ENCODE results near the gene SNX6.

Gene SNX6

DNA sequence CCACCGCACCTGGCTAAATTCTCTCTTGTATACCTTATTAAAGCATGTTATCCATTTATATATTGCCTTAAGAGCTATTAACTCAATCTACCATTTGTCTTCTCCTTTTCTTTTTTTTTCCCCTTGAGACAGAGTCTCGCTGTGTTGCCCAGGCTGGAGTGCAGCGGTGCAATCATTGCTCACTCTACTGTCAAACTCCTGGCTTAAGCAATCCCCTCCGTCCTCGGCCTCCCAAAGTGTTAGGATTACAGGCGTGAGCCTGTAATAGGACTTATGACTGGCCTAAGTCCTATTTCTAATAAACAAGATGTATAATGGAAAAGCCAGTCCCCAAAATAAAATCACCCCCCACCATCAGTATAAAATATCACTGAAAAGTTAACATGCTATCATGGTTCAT, 14.4 kb downstream of the SNX6 start:
- TF ChIP-seq, protein P1, sequence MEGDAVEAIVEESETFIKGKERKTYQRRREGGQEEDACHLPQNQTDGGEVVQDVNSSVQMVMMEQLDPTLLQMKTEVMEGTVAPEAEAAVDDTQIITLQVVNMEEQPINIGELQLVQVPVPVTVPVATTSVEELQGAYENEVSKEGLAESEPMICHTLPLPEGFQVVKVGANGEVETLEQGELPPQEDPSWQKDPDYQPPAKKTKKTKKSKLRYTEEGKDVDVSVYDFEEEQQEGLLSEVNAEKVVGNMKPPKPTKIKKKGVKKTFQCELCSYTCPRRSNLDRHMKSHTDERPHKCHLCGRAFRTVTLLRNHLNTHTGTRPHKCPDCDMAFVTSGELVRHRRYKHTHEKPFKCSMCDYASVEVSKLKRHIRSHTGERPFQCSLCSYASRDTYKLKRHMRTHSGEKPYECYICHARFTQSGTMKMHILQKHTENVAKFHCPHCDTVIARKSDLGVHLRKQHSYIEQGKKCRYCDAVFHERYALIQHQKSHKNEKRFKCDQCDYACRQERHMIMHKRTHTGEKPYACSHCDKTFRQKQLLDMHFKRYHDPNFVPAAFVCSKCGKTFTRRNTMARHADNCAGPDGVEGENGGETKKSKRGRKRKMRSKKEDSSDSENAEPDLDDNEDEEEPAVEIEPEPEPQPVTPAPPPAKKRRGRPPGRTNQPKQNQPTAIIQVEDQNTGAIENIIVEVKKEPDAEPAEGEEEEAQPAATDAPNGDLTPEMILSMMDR (conservative IDR thresholded peaks at IDR 0.05), result no peak
- TF ChIP-seq ZFX (IDR thresholded peaks at IDR 0.05), result no peak
- no peak overlapping the region for H3K27ac ChIP-seq

DNA sequence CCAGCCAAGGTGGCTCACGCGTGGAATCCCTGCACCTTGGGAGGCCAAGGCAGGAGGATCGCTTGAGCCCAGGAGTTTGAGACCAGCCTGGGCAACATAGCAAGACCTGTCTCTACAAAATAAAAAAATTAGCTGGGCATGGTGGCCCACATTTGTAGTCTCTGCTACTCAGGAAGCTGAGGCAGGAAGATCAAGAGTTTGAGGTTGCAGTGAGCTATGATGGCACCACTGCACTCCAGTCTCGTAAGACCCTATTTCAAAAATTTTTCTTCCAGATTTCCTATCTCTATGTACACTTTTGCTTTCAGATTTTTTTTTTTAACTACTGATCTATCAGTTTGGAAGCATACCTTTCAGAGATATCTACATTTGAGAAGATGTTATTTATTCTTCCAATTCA, 15.3 kb downstream of the SNX6 start:
- TF ChIP-seq ZFX (IDR thresholded peaks at IDR 0.05), result no peak
- TF ChIP-seq, protein P1 (conservative IDR thresholded peaks at IDR 0.05), result no peak

DNA sequence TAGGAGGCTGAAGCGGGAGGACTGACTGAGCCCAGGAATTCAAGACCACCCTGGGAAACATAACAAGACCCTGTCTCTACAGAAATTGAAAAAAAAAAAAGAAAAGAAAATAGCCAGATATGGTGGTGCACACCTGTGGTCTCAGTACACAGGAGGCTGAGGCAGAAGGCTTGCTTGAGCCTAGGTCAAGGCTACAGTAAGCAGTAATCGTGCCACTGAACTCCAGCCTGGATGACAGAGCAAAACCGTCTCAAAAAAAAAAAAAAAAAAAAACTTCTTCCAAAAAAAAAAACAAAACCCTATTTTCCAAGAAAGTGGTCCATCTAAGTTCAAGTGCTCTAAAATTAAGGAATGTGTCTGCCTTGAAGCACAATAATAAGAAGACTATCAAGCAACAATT, 19.8 kb downstream of the SNX6 start:
- no peak overlapping the region for H3K27ac ChIP-seq
- TF ChIP-seq ZFX (IDR thresholded peaks at IDR 0.05), result no peak
- TF ChIP-seq, protein P1 (conservative IDR thresholded peaks at IDR 0.05), result no peak

More for the DNA sequence above, 15.3 kb downstream of the SNX6 start:
- no peak overlapping the region for H3K27ac ChIP-seq

DNA sequence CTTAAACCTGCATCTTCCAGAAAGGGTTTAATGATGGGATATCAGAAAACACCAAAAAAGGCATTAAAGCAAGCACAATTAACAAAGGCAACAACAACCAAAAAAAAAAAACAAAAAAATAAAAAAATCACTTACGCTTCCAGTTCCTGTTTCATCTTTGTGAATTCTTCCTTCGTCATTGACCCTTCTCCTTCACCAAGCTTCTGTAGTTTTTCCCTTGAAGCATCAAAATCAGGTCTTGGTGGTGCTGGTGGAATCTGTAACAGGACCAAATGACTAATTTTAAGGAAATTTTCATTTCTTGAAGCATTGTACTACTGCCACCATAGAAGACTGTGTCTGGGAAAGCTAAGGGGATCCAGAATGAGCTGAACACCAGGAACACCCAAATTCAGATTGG, 24.5 kb downstream of the SNX6 start:
- TF ChIP-seq, protein P1 (conservative IDR thresholded peaks at IDR 0.05), result no peak
- TF ChIP-seq ZFX (IDR thresholded peaks at IDR 0.05), result no peak
- no peak overlapping the region for H3K27ac ChIP-seq

DNA sequence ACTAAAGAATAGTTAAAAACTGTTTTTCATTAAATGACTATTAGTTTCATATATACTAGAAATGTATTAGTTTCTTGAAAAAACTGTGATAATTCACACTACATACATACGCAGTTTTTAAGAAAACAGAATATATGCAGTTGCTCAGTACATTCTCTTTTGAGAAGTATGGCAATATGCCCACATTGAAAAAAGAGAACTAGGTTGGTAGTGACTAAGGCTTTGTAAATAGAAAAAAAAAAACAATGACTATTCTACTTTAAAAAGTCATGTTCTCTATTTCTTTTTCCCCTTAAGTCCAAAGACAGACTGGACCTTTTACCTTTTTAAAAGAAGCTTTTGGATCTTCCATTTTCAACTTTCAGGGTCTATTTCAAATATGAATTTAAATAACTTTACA, 25.0 kb downstream of the SNX6 start:
- TF ChIP-seq ZFX (IDR thresholded peaks at IDR 0.05), result no peak
- TF ChIP-seq, protein P1 (conservative IDR thresholded peaks at IDR 0.05), result no peak

DNA sequence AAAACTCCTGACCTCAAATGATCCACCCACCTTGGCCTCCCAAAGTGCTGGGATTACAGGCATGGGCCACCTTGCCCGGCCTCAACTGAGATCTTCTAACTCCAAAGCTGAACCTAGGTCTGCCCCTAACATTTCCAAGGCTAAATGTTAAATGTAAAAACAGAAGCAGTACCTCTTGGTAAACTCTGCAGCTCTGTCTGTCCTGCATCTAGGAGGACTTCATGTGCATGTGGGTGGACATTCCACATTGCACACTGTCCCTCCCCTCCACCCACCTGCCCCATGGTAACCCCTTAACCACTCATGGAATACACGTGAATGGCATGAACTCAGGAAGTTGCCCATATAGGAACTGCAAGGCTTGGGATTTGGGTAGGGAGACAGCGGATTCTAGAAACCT, 33.1 kb downstream of the SNX6 start:
- H3K27ac ChIP-seq, result no peak overlapping the region
- no peak for TF ChIP-seq ZFX (IDR thresholded peaks at IDR 0.05)
- TF ChIP-seq, protein P1 (conservative IDR thresholded peaks at IDR 0.05), result no peak

More for the DNA sequence above, 25.0 kb downstream of the SNX6 start:
- no peak overlapping the region for H3K27ac ChIP-seq

DNA sequence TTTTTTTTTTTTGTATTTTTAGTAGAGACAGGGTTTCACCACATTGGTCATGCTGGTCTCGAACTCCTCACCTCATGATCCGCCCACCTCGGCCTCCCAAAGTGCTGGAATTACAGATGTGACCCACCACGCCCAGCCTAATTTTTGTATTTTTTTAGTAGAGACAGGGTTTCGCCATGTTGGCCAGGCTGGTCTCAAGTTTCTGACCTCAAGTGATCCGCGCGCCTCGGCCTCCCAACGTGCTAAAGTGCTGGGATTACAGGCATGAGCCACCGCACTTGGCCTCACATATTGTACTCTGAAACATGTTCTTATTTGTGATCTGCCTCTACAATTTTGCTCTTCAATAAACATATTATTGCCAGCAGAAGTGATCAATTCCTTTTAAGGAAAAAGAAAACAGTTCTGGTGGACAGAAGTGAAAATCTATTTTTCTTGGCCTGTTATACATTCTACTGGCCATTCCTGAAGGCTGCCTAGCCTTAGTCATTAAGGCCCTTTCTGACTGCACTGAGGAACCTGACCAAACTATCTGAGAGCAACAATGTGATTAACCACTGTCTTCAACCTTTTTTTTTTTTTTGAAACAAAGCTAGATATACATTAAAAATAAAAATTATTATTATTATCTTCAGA, 36.1 kb downstream of the SNX6 start:
- H3K27ac ChIP-seq, result no peak overlapping the region
- no peak for TF ChIP-seq ZFX (IDR thresholded peaks at IDR 0.05)
- TF ChIP-seq, protein P1 (conservative IDR thresholded peaks at IDR 0.05), result no peak
